Ishikawa (cell line): Measurements from ENCODE around the gene KHSRP.

Source experiments
- CEBPB ChIP-seq: IDR thresholded peaks from 2 replicates; pipeline ENCODE4 v1.6.1; 2012
- CREB1 ChIP-seq: IDR thresholded peaks from 2 replicates; pipeline ENCODE4 v1.6.1; 2012; ENCODE audit warnings: low read depth
- EGR1 ChIP-seq: IDR thresholded peaks from 2 replicates; pipeline ENCODE4 v1.6.1; 2012
- EP300 ChIP-seq: IDR thresholded peaks from 2 replicates; pipeline ENCODE4 v1.6.1; 2012; ENCODE audit warnings: borderline replicate concordance
- FOXM1 ChIP-seq: IDR thresholded peaks from 2 replicates; pipeline ENCODE4 v1.6.1; 2012; ENCODE audit warnings: low read depth, borderline replicate concordance
- MAX ChIP-seq: IDR thresholded peaks from 2 replicates; pipeline ENCODE4 v1.6.1; 2012
- NFIC ChIP-seq: IDR thresholded peaks from 2 replicates; pipeline ENCODE4 v1.6.1; 2012
- RAD21 ChIP-seq: IDR thresholded peaks from 2 replicates; pipeline ENCODE4 v1.6.1; 2012; ENCODE audit warnings: low read depth
- REST ChIP-seq: IDR thresholded peaks from 2 replicates; pipeline ENCODE4 v1.6.1; 2012; ENCODE audit warnings: low read depth, mild to moderate bottlenecking
- TAF1 ChIP-seq: IDR thresholded peaks from 2 replicates; pipeline ENCODE4 v1.6.1; 2012; ENCODE audit warnings: low read depth, mild to moderate bottlenecking
- TCF12 ChIP-seq: IDR thresholded peaks from 2 replicates; pipeline ENCODE4 v1.6.1; 2012; ENCODE audit warnings: low read depth
- TEAD4 ChIP-seq: IDR thresholded peaks from 2 replicates; pipeline ENCODE4 v1.6.1; 2012
- USF1 ChIP-seq: IDR thresholded peaks from 2 replicates; pipeline ENCODE4 v1.6.1; 2012
- YY1 ChIP-seq: IDR thresholded peaks from 2 replicates; pipeline ENCODE4 v1.6.1; 2012; ENCODE audit warnings: low read depth
- ZBTB7A ChIP-seq: IDR thresholded peaks from 2 replicates; pipeline ENCODE4 v1.6.1; 2012; ENCODE audit warnings: low read depth

The KHSRP gene

GRCh38 chr19:6467384-6467783 is 42.8 kb upstream of the KHSRP start:
- TF ChIP-seq CREB1 (no peak), RAD21 (no peak), TAF1 (no peak), FOXM1 (no peak), EGR1 (no peak), MAX (no peak), ZBTB7A (no peak), CEBPB (no peak), REST (no peak), EP300 (no peak), USF1 (no peak), TCF12 (no peak), YY1 (no peak), NFIC (no peak), TEAD4 (no peak)

GRCh38 chr19:6466526-6467248 is 42.1 kb upstream of the KHSRP start:
- TF ChIP-seq TAF1 (no peak), TEAD4 (no peak), MAX (no peak), REST (no peak), CEBPB (no peak), USF1 (no peak), CREB1 (no peak), ZBTB7A (no peak), YY1 (no peak), EP300 (no peak)

GRCh38 chr19:6465663-6466062 is 41.1 kb upstream of the KHSRP start:
- TF ChIP-seq REST (no peak), USF1 (no peak), TEAD4 (no peak), MAX (no peak), CEBPB (no peak)

GRCh38 chr19:6465006-6465405 is 40.4 kb upstream of the KHSRP start:
- TF ChIP-seq FOXM1 (no peak), EGR1 (no peak), TCF12 (no peak), USF1 (no peak), YY1 (no peak), CEBPB (no peak), TAF1 (no peak), RAD21 (no peak), TEAD4 (no peak), REST (no peak)
